B cell (primary cell): ENCODE results near the gene UBE2F. TPM values are rescaled to one million over a fixed set of nuclear protein-coding genes. Genes with fewer than 3 reads are reported as not detected.

ENCODE experiments used
- ATAC-seq: fragments of 200-7000 bp; cut with Tn5 transposase; one replicate; pipeline ENCODE4 v1.10.0; 2021; ENCODE audit warnings: low read depth, mild to moderate bottlenecking, moderate number of reproducible peaks, moderate library complexity
- CTCF ChIA-PET: fragments of 350-600 bp; sonication (Branson Sonifier 250); formaldehyde crosslinking; loops from one replicate; lab custom pipeline; 2021; ENCODE audit warnings: antibody characterized with exemption, inconsistent platforms; lab: Charles Lee
- POLR2A ChIA-PET: fragments of 350-600 bp; sonication (Branson Sonifier 250); formaldehyde crosslinking; loops from one replicate; lab custom pipeline; 2021; ENCODE audit warnings: antibody characterized with exemption; lab: Charles Lee
- DNase-seq: peaks from one replicate; pipeline ENCODE4 v3.0.0; 2013
- H2AFZ ChIP-seq: 2 replicates; pipeline ENCODE4 v1.6.1; 2012; ENCODE audit warnings: mild to moderate bottlenecking, low read depth, low read length; ENCODE audit not compliant: insufficient read depth, poor library complexity, severe bottlenecking
- H3K27ac ChIP-seq, 2 donors: 1 replicate in 1 of 2; 2 replicates in 1 of 2; pipeline ENCODE4 v1.5.1; 2012 to 2013; ENCODE audit warnings: low read length in 2 of 2, mild to moderate bottlenecking in 2 of 2, moderate library complexity in 1 of 2
- H3K27me3 ChIP-seq, 4 experiments: fragments of 200-600 bp in 1 of 4; sonication (generic) in 1 of 4; replicated peaks in 1 of 4; 1 replicate in 2 of 4; 2 replicates in 2 of 4; pipeline versions ENCODE4 v1.6.1 to v1.7.0; 2013 to 2016; ENCODE audit warnings: low read length in 3 of 4, mild to moderate bottlenecking in 2 of 4, mixed read lengths in 1 of 4, moderate library complexity in 1 of 4; ENCODE audit not compliant: insufficient read depth in 4 of 4, control insufficient read depth in 3 of 4; ENCODE audit errors: control extremely low read depth in 1 of 4
- H3K36me3 ChIP-seq, 2 experiments: replicated peaks in 1 of 2; 1 replicate in 1 of 2; 2 replicates in 1 of 2; pipeline versions ENCODE4 v1.6.1 to v1.7.1; 2013; ENCODE audit warnings: low read length in 1 of 2; ENCODE audit not compliant: insufficient read depth in 2 of 2, control insufficient read depth in 1 of 2; ENCODE audit errors: control extremely low read depth in 1 of 2, extremely low read depth in 1 of 2
- H3K4me1 ChIP-seq, 2 donors: fragments of 200-600 bp in 1 of 2; sonication (generic) in 1 of 2; 1 replicate in 1 of 2; 2 replicates in 1 of 2; pipeline versions ENCODE4 v1.5.1 to v1.6.1; 2013 to 2017; ENCODE audit warnings: low read length in 2 of 2; ENCODE audit not compliant: control insufficient read depth in 2 of 2, insufficient read depth in 2 of 2
- H3K4me2 ChIP-seq: replicated peaks from 2 replicates; pipeline ENCODE3; 2012; ENCODE audit warnings: mild to moderate bottlenecking, low read depth, low read length; ENCODE audit not compliant: poor library complexity, severe bottlenecking
- H3K4me3 ChIP-seq, 5 experiments: fragments of 200-600 bp in 1 of 5; sonication (generic) in 1 of 5; 1 replicate in 3 of 5; 2 replicates in 2 of 5; pipeline versions ENCODE4 v1.5.1 to v1.7.0; 2011 to 2016; ENCODE audit warnings: low read length in 4 of 5, mild to moderate bottlenecking in 4 of 5, low read depth in 2 of 5, control low read depth in 1 of 5, moderate library complexity in 1 of 5; ENCODE audit not compliant: insufficient read depth in 1 of 5; ENCODE audit errors: control extremely low read depth in 1 of 5, extremely low read depth in 1 of 5
- H3K79me2 ChIP-seq: fragments of 200-600 bp; sonication (generic); one replicate; pipeline ENCODE4 v1.6.0; 2016; ENCODE audit warnings: low read length; ENCODE audit not compliant: control insufficient read depth, insufficient read depth
- H3K9ac ChIP-seq: fragments of 200-600 bp; sonication (generic); 2 replicates; pipeline ENCODE4 v1.6.1; 2017; ENCODE audit warnings: mild to moderate bottlenecking, low read length, moderate library complexity
- H3K9me3 ChIP-seq, 3 donors: one replicate each; pipeline versions ENCODE4 v1.6.1 to v1.7.1; 2013; ENCODE audit warnings: low read length in 2 of 3; ENCODE audit not compliant: control insufficient read depth in 2 of 3, insufficient read depth in 1 of 3; ENCODE audit errors: control extremely low read depth in 1 of 3
- H4K20me1 ChIP-seq: 2 replicates; pipeline ENCODE4 v1.6.0; 2012; ENCODE audit warnings: mild to moderate bottlenecking, low read length; ENCODE audit not compliant: insufficient read depth, control insufficient read depth, poor library complexity, severe bottlenecking
- H3K27ac Mint-ChIP-seq: one replicate; pipeline ENCODE4 v1.8.0; 2021; ENCODE audit warnings: mixed read lengths
- H3K27me3 Mint-ChIP-seq: one replicate; pipeline ENCODE4 v1.8.0; 2021; ENCODE audit warnings: mixed read lengths
- H3K4me1 Mint-ChIP-seq: one replicate; pipeline ENCODE4 v1.8.0; 2021; ENCODE audit warnings: mixed read lengths
- H3K4me3 Mint-ChIP-seq: one replicate; pipeline ENCODE4 v1.8.0; 2021; ENCODE audit warnings: mixed read lengths
- H3K9me3 Mint-ChIP-seq: one replicate; pipeline ENCODE4 v1.8.0; 2022; ENCODE audit warnings: mixed read lengths; ENCODE audit not compliant: insufficient read depth
- EZH2 ChIP-seq: IDR thresholded peaks from 2 replicates; pipeline ENCODE4 v1.6.1; 2012; ENCODE audit warnings: borderline replicate concordance, low read depth, mild to moderate bottlenecking, moderate library complexity, low read length; ENCODE audit not compliant: insufficient read depth, poor library complexity, severe bottlenecking
- WGBS: methylation state at CpG from one replicate; pipeline ENCODE4 v1.1.5; 2013; ENCODE audit warnings: missing lambda C conversion rate; ENCODE audit not compliant: insufficient coverage; 5-methylcytosine and 5-hydroxymethylcytosine counted together
- intact Hi-C: fragments of 100-400 bp; cut with micrococcal nuclease; formaldehyde crosslinking; loops from one replicate; pipeline ENCODE4 v1.10.0; 2022
- polyA plus RNA-seq: library from polyadenylated mRNA; depleted of rRNA; stranded (reverse); fragments of >200 nt; gene quantifications from 2 replicates; pipeline ENCODE4 v1.2.3, GENCODE V29; 2012
- total RNA-seq, 2 donors: library from RNA; stranded (reverse); fragments of 120-200 nt in 1 of 2; gene quantifications; 1 replicate in 1 of 2; 2 replicates in 1 of 2; pipeline versions ENCODE4 v1.2.3 to v1.2.4, GENCODE V29; 2013 to 2022
- TF ChIP-seq, protein P1 (sequence below): fragments of 200-600 bp; IDR thresholded peaks from one replicate; pipeline ENCODE4 v1.8.0; 2022; ENCODE audit warnings: antibody characterized with exemption, mild to moderate bottlenecking

Gene UBE2F
- total and polyA plus RNA-seq, 2 donors (not counting 1 experiment from before 2014, with no cell fraction given), result 22.5 to 57.6 TPM

DNA sequence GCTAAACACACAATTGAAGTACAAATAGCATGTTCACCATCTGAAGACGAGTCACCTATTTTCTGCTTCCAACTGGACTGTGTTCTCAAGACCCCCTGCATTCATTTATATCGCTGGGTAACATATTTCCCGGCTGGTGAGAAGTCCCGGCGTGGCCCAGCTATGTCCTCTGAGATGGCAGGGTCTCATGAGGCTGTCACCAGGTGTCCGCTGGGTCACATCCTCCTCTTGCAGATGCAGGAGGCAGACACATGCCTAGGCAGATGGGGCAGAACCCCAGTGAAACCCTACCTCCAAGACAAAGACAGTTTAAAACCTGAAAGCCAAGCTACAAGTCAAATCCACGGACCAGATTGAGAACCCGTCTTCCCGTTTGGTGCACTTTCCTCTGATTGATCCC, 36.8 kb upstream of the UBE2F start:
- ATAC-seq (no peak), DNase-seq (no peak)
- no peak overlapping the region for H2AFZ ChIP-seq
- no peak overlapping the region for H3K4me3 ChIP-seq
- H3K4me1 Mint-ChIP-seq, result peaks cover 8% of the 10 kb centered on the region
- peaks cover 0 to 3% of the 10 kb centered on the region in 2 donors for H3K4me1 ChIP-seq
- no peak overlapping the region for H3K4me2 ChIP-seq
- intact Hi-C loops, result no loop called here
- WGBS, result 91% methylated on average over 7 of the region's 9 CpGs
- H3K27ac Mint-ChIP-seq, result no peak overlapping the region
- no peak overlapping the region for H3K9ac ChIP-seq
- H3K27me3 Mint-ChIP-seq, result peaks cover 20% of the 10 kb centered on the region
- no peaks in the 10 kb centered on the region for H4K20me1 ChIP-seq
- no peak overlapping the region for H3K4me3 Mint-ChIP-seq
- ChIA-PET POLR2A (no interaction called here), CTCF (interaction anchor here (0.7 kb wide), 1 partner anchor 177 kb away, joined by 3 read pairs; no protein-coding TSS in a partner anchor)
- TF ChIP-seq, protein P1, sequence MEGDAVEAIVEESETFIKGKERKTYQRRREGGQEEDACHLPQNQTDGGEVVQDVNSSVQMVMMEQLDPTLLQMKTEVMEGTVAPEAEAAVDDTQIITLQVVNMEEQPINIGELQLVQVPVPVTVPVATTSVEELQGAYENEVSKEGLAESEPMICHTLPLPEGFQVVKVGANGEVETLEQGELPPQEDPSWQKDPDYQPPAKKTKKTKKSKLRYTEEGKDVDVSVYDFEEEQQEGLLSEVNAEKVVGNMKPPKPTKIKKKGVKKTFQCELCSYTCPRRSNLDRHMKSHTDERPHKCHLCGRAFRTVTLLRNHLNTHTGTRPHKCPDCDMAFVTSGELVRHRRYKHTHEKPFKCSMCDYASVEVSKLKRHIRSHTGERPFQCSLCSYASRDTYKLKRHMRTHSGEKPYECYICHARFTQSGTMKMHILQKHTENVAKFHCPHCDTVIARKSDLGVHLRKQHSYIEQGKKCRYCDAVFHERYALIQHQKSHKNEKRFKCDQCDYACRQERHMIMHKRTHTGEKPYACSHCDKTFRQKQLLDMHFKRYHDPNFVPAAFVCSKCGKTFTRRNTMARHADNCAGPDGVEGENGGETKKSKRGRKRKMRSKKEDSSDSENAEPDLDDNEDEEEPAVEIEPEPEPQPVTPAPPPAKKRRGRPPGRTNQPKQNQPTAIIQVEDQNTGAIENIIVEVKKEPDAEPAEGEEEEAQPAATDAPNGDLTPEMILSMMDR, result no peak
- TF ChIP-seq EZH2, result no peak
- no peaks in the 10 kb centered on the region for H3K79me2 ChIP-seq
- H3K27ac ChIP-seq, result no peak overlapping the region
- H3K9me3 Mint-ChIP-seq, result no peaks in the 10 kb centered on the region
- peaks cover 0 to 13% (median 0%) of the 10 kb centered on the region in 4 experiments for H3K27me3 ChIP-seq
- peaks cover 0 to 12% (median 0%) of the 10 kb centered on the region in 3 donors for H3K9me3 ChIP-seq
- H3K36me3 ChIP-seq, result no peaks in the 10 kb centered on the region

DNA sequence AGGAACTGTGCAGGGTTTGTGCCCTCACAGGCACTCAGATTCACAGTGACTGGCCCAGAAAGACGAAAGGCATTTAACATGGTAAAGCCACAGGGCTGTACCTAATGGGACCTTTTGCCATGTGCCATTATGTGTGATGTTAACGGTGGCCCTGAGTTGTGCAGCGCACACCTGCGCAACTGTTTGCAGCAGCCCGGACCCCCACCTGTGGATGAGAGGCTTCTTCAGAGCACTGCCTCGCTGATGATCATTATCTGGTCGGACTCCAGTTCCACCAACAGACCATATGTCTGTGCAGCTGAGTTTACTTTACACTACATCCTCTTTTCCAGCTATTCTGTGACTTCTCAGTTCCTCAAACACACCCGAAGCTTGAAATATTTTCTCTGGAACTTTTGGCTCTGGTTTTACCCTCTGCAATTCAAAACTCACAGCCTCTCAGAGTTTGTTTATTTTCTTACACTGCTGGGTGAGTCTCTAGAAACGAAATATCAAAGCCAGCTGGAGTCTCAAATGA, 35.6 kb upstream of the UBE2F start:
- Mint-ChIP-seq H3K9me3 (no peaks in the 10 kb centered on the region), H3K27ac (no peak overlapping the region), H3K4me3 (no peak overlapping the region), H3K4me1 (peaks cover 8% of the 10 kb centered on the region), H3K27me3 (peaks cover 20% of the 10 kb centered on the region)
- no peak for TF ChIP-seq EZH2
- TF ChIP-seq, protein P1, result no peak
- WGBS, result 16% methylated on average over 9 of the region's 9 CpGs
- H3K27me3 ChIP-seq, result peaks cover 0 to 17% (median 0%) of the 10 kb centered on the region in 4 experiments
- H3K36me3 ChIP-seq, result no peaks in the 10 kb centered on the region
- H3K4me2 ChIP-seq, result no peak overlapping the region
- H3K9me3 ChIP-seq, result peaks cover 0 to 12% (median 0%) of the 10 kb centered on the region in 3 donors
- no peaks in the 10 kb centered on the region for H4K20me1 ChIP-seq
- no peaks in the 10 kb centered on the region for H3K79me2 ChIP-seq
- ATAC-seq (peak; percentile 33), DNase-seq (no peak)
- peaks cover 0 to 3% of the 10 kb centered on the region in 2 donors for H3K4me1 ChIP-seq
- no peak overlapping the region for H2AFZ ChIP-seq
- CTCF ChIA-PET, result interaction anchor here (0.7 to 2.0 kb wide), 2 partner anchors 8 to 148 kb away, joined by 3 to 9 read pairs; no protein-coding TSS in a partner anchor
- no peak overlapping the region for H3K9ac ChIP-seq
- H3K4me3 ChIP-seq, result no peak overlapping the region
- POLR2A ChIA-PET, result no interaction called here
- intact Hi-C loops, result no loop called here
- no peak overlapping the region for H3K27ac ChIP-seq
